Rectal smooth muscle tissue (tissue), 1 donor: ENCODE measurements around the gene GNAZ.

Source experiments
- H3K27ac ChIP-seq: one replicate; pipeline ENCODE4 v1.7.0; 2013; ENCODE audit warnings: low read depth, low read length, inconsistent platforms
- H3K27me3 ChIP-seq: one replicate; pipeline ENCODE4 v1.7.0; 2013; ENCODE audit warnings: low read length; ENCODE audit not compliant: control insufficient read depth, insufficient read depth
- H3K36me3 ChIP-seq: one replicate; pipeline ENCODE4 v1.7.0; 2013; ENCODE audit warnings: low read length; ENCODE audit not compliant: control insufficient read depth, insufficient read depth
- H3K4me1 ChIP-seq: one replicate; pipeline ENCODE4 v1.7.0; 2013; ENCODE audit warnings: low read length; ENCODE audit not compliant: control insufficient read depth, insufficient read depth
- H3K4me3 ChIP-seq: one replicate; pipeline ENCODE4 v1.7.0; 2013; ENCODE audit warnings: low read length
- H3K9ac ChIP-seq: one replicate; pipeline ENCODE4 v1.7.0; 2013; ENCODE audit warnings: low read length

GNAZ gene

GRCh38 chr22:23061471-23062280 is 8.6 kb upstream of the GNAZ start:
- no peak overlapping the region for H3K4me3 ChIP-seq
- no peaks in the 10 kb centered on the region for H3K36me3 ChIP-seq
- H3K4me1 ChIP-seq = no peaks in the 10 kb centered on the region

GRCh38 chr22:23062616-23063538 is 7.4 kb upstream of the GNAZ start:
- H3K9ac ChIP-seq = no peak overlapping the region
- H3K4me1 ChIP-seq = no peaks in the 10 kb centered on the region
- no peaks in the 10 kb centered on the region for H3K36me3 ChIP-seq
- no peak overlapping the region for H3K4me3 ChIP-seq
- H3K27ac ChIP-seq = no peak overlapping the region
- H3K27me3 ChIP-seq = no peaks in the 10 kb centered on the region

More at GRCh38 chr22:23061471-23062280, 8.6 kb upstream of the GNAZ start:
- H3K9ac ChIP-seq = no peak overlapping the region
- H3K27ac ChIP-seq = no peak overlapping the region
- no peaks in the 10 kb centered on the region for H3K27me3 ChIP-seq

- H3K4me3 ChIP-seq = no peak overlapping the region
- no peak overlapping the region for H3K9ac ChIP-seq
- no peaks in the 10 kb centered on the region for H3K4me1 ChIP-seq
- no peaks in the 10 kb centered on the region for H3K36me3 ChIP-seq
- H3K27me3 ChIP-seq = no peaks in the 10 kb centered on the region
- H3K27ac ChIP-seq = no peak overlapping the region
Measured at GRCh38 chr22:23063539-23064380, 6.6 kb upstream of the GNAZ start.

GRCh38 chr22:23064381-23065068 is 5.8 kb upstream of the GNAZ start:
- Histone ChIP-seq H3K36me3 (no peaks in the 10 kb centered on the region), H3K4me3 (no peak overlapping the region), H3K4me1 (no peaks in the 10 kb centered on the region), H3K9ac (no peak overlapping the region), H3K27me3 (no peaks in the 10 kb centered on the region), H3K27ac (no peak overlapping the region)

GRCh38 chr22:23065069-23065451 is 5.3 kb upstream of the GNAZ start:
- no peaks in the 10 kb centered on the region for H3K27me3 ChIP-seq
- H3K36me3 ChIP-seq = no peaks in the 10 kb centered on the region
- H3K4me1 ChIP-seq = no peaks in the 10 kb centered on the region
- no peak overlapping the region for H3K9ac ChIP-seq
- H3K4me3 ChIP-seq = no peak overlapping the region
- H3K27ac ChIP-seq = no peak overlapping the region

GRCh38 chr22:23065495-23066122 is 4.7 kb upstream of the GNAZ start:
- Histone ChIP-seq H3K4me3 (no peak overlapping the region), H3K4me1 (no peaks in the 10 kb centered on the region), H3K27ac (no peak overlapping the region), H3K9ac (no peak overlapping the region), H3K27me3 (no peaks in the 10 kb centered on the region), H3K36me3 (no peaks in the 10 kb centered on the region)

- no peaks in the 10 kb centered on the region for H3K27me3 ChIP-seq
- no peaks in the 10 kb centered on the region for H3K36me3 ChIP-seq
- no peak overlapping the region for H3K4me3 ChIP-seq
- no peak overlapping the region for H3K9ac ChIP-seq
- no peak overlapping the region for H3K27ac ChIP-seq
- H3K4me1 ChIP-seq = no peaks in the 10 kb centered on the region
Measured at GRCh38 chr22:23066200-23067022, 3.9 kb upstream of the GNAZ start.

GRCh38 chr22:23067023-23067650 is 3.2 kb upstream of the GNAZ start:
- no peak overlapping the region for H3K27ac ChIP-seq
- H3K36me3 ChIP-seq = no peaks in the 10 kb centered on the region
- no peak overlapping the region for H3K9ac ChIP-seq
- H3K27me3 ChIP-seq = no peaks in the 10 kb centered on the region
- peaks cover 4% of the 10 kb centered on the region for H3K4me1 ChIP-seq
- no peak overlapping the region for H3K4me3 ChIP-seq

GRCh38 chr22:23067691-23068090 is 2.6 kb upstream of the GNAZ start:
- no peaks in the 10 kb centered on the region for H3K27me3 ChIP-seq
- no peak overlapping the region for H3K27ac ChIP-seq
- no peaks in the 10 kb centered on the region for H3K36me3 ChIP-seq
- H3K4me1 ChIP-seq = peaks cover 4% of the 10 kb centered on the region
- no peak overlapping the region for H3K4me3 ChIP-seq
- H3K9ac ChIP-seq = no peak overlapping the region

- Histone ChIP-seq H3K27me3 (no peaks in the 10 kb centered on the region), H3K9ac (no peak overlapping the region), H3K4me3 (no peak overlapping the region), H3K36me3 (no peaks in the 10 kb centered on the region), H3K4me1 (peaks cover 4% of the 10 kb centered on the region), H3K27ac (no peak overlapping the region)
Measured at GRCh38 chr22:23068096-23068831, 2.1 kb upstream of the GNAZ start.
